Hepatocyte (in vitro differentiated cells): ENCODE results near the gene KCTD10.

Experiments
- EZH2 ChIP-seq: fragments of 200-600 bp; sonication (generic); IDR thresholded peaks from 2 replicates; pipeline ENCODE4 v1.6.1; 2016; ENCODE audit warnings: antibody characterized with exemption, mild to moderate bottlenecking, borderline replicate concordance
- TF ChIP-seq, protein P1 (sequence below): fragments of 200-600 bp; sonication (generic); IDR thresholded peaks from 2 replicates; pipeline ENCODE4 v1.5.1; 2016; ENCODE audit warnings: antibody characterized with exemption, mild to moderate bottlenecking; ENCODE audit not compliant: poor library complexity

- no peak for TF ChIP-seq EZH2
- TF ChIP-seq, protein P1, sequence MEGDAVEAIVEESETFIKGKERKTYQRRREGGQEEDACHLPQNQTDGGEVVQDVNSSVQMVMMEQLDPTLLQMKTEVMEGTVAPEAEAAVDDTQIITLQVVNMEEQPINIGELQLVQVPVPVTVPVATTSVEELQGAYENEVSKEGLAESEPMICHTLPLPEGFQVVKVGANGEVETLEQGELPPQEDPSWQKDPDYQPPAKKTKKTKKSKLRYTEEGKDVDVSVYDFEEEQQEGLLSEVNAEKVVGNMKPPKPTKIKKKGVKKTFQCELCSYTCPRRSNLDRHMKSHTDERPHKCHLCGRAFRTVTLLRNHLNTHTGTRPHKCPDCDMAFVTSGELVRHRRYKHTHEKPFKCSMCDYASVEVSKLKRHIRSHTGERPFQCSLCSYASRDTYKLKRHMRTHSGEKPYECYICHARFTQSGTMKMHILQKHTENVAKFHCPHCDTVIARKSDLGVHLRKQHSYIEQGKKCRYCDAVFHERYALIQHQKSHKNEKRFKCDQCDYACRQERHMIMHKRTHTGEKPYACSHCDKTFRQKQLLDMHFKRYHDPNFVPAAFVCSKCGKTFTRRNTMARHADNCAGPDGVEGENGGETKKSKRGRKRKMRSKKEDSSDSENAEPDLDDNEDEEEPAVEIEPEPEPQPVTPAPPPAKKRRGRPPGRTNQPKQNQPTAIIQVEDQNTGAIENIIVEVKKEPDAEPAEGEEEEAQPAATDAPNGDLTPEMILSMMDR, result no peak
Observed at GRCh38 chr12:109459247-109459646, 17.9 kb downstream of the KCTD10 start.
